ENCODE data around the gene C1orf21. TPM values are rescaled to one million over a fixed set of nuclear protein-coding genes. Genes with fewer than 3 reads are reported as not detected.

Gene C1orf21
- total RNA-seq, 2 donors from 2014 or later: 68.1 to 81.1 TPM

DNA sequence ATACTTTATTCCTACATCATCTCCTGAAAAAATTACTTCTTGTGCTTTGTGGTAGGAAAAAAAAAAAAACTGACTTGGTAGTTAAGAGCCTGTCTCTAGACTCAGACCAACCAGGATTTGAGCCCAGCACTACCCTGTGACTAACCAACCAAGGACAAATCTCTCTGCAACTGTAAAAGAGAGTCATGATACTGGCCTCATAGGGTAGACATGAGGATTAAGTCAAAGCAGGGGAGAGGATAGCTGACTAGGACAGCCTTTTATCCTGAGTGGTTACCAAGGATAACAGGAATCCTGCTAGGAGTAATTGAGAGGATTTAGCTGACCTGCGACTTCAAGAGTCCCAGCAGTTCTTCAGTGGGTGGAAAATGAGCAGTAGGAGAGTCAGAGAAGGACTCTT lies 112.8 kb downstream of the C1orf21 start:
- Histone ChIP-seq H3K27me3 (no peaks in the 10 kb centered on the region), H3K9me3 (no peaks in the 10 kb centered on the region), H3K4me3 (no peak overlapping the region), H3K9ac (ENCODE audit: low read depth in 2 of 2, low read length in 2 of 2) (no peak overlapping the region), H3K4me1 (no peaks in the 10 kb centered on the region), H3K36me3 (no peaks in the 10 kb centered on the region), H3K27ac (no peak overlapping the region)
- TF ChIP-seq, protein P1, sequence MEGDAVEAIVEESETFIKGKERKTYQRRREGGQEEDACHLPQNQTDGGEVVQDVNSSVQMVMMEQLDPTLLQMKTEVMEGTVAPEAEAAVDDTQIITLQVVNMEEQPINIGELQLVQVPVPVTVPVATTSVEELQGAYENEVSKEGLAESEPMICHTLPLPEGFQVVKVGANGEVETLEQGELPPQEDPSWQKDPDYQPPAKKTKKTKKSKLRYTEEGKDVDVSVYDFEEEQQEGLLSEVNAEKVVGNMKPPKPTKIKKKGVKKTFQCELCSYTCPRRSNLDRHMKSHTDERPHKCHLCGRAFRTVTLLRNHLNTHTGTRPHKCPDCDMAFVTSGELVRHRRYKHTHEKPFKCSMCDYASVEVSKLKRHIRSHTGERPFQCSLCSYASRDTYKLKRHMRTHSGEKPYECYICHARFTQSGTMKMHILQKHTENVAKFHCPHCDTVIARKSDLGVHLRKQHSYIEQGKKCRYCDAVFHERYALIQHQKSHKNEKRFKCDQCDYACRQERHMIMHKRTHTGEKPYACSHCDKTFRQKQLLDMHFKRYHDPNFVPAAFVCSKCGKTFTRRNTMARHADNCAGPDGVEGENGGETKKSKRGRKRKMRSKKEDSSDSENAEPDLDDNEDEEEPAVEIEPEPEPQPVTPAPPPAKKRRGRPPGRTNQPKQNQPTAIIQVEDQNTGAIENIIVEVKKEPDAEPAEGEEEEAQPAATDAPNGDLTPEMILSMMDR (IDR thresholded peaks at IDR 0.05): no peak
- no peak for DNase-seq
- intact Hi-C loops (cut with DNase I): no loop called here

DNA sequence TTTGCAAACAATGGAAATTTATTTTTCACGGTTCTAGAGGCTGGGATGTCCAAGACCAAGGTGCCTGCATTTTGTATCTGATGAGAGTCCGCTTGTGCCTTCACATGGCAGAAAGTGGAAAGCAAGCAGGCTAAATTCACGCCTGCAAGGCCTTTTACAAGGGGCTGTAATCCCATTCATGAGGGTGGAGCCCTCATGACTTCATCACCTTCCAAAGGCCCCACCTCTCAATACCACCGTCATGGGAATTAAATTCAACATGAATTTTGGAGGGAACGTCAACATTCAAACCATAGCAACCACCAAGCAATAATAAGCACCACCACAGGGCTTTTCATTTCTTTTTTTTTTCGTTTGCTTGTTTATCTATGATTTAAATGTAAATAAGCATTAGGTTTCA lies 115.3 kb downstream of the C1orf21 start:
- H3K36me3 ChIP-seq: no peaks in the 10 kb centered on the region
- DNase-seq: no peak
- intact Hi-C loops (cut with DNase I): no loop called here
- no peaks in the 10 kb centered on the region for H3K4me1 ChIP-seq
- H3K27me3 ChIP-seq: no peaks in the 10 kb centered on the region
- no peaks in the 10 kb centered on the region for H3K9me3 ChIP-seq
- no peak overlapping the region for H3K4me3 ChIP-seq
- TF ChIP-seq, protein P1 (IDR thresholded peaks at IDR 0.05): no peak
- no peak overlapping the region for H3K9ac ChIP-seq (ENCODE audit: low read depth in 2 of 2, low read length in 2 of 2)
- H3K27ac ChIP-seq: no peak overlapping the region

DNA sequence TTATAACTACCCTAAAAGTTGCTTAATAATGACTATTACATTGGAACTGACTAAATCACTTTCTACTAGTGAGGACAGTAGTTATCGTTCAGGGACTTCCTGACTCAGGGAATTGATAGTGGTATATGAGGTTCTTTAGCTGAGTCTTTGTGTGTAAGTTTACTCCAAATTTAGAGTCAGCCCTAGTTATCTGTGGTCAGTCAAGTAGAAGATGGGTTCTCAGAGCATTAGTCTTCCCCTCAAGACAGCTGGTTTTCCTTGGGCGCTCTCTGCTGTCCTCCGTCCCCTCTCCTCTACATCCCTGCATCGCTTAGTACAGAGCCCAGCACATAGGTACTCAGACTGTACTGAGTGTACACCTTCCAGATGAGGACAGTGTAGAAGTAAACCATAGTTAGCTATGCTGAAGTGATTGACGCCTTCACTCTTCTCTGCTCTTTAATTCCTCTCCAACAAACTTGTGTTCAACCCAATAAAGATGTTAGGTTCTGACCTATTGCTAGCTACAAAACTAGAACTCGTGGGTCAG lies 116.5 kb downstream of the C1orf21 start:
- TF ChIP-seq, protein P1 (IDR thresholded peaks at IDR 0.05): no peak
- H3K4me3 ChIP-seq: no peak overlapping the region
- intact Hi-C loops (cut with DNase I): no loop called here

DNA sequence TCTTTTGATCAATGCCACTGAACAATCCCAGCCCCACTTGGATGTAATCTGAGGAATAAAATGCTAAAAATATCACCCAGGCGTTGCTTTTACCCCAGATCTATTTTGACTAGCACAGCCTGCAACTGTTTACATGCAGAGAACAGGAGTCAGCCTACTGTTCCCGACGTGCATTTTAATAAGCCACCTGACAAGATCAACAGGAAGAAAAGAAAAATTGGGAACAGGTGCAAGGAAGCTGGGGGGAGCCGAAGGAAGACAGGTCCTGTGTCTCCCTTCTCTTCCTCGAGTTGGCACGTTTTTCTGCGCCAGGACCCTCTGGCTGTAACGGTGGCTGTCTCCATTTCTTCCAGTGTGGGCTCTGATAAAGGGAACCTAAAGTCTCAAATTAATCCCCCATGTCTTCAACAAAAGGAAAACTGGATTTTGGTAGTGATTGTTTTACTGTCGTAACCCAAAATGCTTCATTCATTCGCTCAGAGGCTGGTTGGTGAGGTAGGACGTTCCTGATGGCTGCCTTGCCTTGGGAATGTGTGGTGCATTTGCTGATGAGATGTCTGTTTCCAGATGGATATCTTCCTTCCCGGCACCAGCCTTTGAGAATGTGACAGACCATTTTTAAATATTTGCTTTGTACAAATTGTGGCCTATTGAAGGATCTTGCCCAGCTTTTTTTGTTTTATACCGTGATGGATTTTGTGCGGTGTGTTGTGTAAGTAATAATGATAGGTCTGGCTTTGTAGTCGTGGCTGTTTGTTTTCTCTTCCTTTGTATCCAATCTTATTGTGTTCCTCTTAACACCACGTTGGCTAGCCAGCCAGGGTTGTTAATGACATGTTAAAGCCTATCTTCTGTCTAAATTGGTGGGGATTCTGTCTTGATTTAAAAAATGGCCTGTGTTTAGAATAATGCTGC lies 117.5 kb downstream of the C1orf21 start:
- TF ChIP-seq, protein P1 (IDR thresholded peaks at IDR 0.05): no peak
- no peak for DNase-seq
- no peak overlapping the region for H3K27ac ChIP-seq
- H3K27me3 ChIP-seq: no peaks in the 10 kb centered on the region
- no peaks in the 10 kb centered on the region for H3K9me3 ChIP-seq
- intact Hi-C loops (cut with DNase I): no loop called here
- no peak overlapping the region for H3K4me3 ChIP-seq
- no peaks in the 10 kb centered on the region for H3K4me1 ChIP-seq
- H3K36me3 ChIP-seq: no peaks in the 10 kb centered on the region
- H3K9ac ChIP-seq (ENCODE audit: low read depth in 2 of 2, low read length in 2 of 2): no peak overlapping the region

More for the DNA sequence above, 116.5 kb downstream of the C1orf21 start:
- H3K9me3 ChIP-seq: no peaks in the 10 kb centered on the region
- no peak overlapping the region for H3K27ac ChIP-seq
- no peaks in the 10 kb centered on the region for H3K36me3 ChIP-seq
- H3K27me3 ChIP-seq: no peaks in the 10 kb centered on the region
- no peak for DNase-seq
- no peaks in the 10 kb centered on the region for H3K4me1 ChIP-seq
- H3K9ac ChIP-seq (ENCODE audit: low read depth in 2 of 2, low read length in 2 of 2): no peak overlapping the region

DNA sequence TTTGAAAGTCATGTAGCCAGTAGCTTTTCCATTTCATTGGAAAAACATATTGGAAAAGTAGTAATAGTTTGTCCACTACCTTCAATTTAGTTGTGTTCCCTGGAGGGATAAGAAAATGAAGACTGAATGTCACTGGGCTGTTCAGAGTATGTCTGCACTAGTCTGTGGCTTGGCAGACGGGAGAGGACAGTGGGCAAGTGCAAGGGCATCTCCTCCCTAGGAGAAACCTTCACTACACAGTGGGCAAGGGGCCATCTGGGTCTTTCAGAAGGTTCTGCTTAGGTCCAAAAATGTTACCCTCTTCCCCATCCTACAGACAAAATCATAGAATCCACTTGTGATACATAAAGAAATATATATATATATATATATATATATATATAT lies 118.1 kb downstream of the C1orf21 start:
- no peak for DNase-seq
- TF ChIP-seq, protein P1 (IDR thresholded peaks at IDR 0.05): no peak
- Histone ChIP-seq H3K9ac (ENCODE audit: low read depth in 2 of 2, low read length in 2 of 2) (no peak overlapping the region), H3K4me3 (no peak overlapping the region), H3K36me3 (no peaks in the 10 kb centered on the region), H3K4me1 (no peaks in the 10 kb centered on the region), H3K27ac (no peak overlapping the region), H3K9me3 (no peaks in the 10 kb centered on the region), H3K27me3 (no peaks in the 10 kb centered on the region)
- intact Hi-C loops (cut with DNase I): no loop called here
